NCI-H128 (cell line): Measurements from ENCODE around the gene GRIA4.
"Not testable (repeated sequence)": the region's sequence is repeated elsewhere in the genome, so short reads cannot be mapped to it uniquely, and the experiment has no call there.

ENCODE experiments used
- DNase-seq: peaks from one replicate; lab custom pipeline; 2025; ENCODE audit not compliant: unreplicated experiment; lab: John Stamatoyannopoulos, UW

Gene GRIA4

GRCh38 chr11:105718641-105719040, 108.8 kb downstream of the GRIA4 start:
- DNase-seq, result no peak

GRCh38 chr11:105719073-105719822, 109.4 kb downstream of the GRIA4 start:
- DNase-seq, result no peak

- DNase-seq, result no peak
Observed at GRCh38 chr11:105720096-105720495, 110.2 kb downstream of the GRIA4 start.

GRCh38 chr11:105723269-105723668, 113.4 kb downstream of the GRIA4 start:
- no peak for DNase-seq

- DNase-seq, result no peak
Observed at GRCh38 chr11:105732611-105733010, 122.7 kb downstream of the GRIA4 start.

DNA sequence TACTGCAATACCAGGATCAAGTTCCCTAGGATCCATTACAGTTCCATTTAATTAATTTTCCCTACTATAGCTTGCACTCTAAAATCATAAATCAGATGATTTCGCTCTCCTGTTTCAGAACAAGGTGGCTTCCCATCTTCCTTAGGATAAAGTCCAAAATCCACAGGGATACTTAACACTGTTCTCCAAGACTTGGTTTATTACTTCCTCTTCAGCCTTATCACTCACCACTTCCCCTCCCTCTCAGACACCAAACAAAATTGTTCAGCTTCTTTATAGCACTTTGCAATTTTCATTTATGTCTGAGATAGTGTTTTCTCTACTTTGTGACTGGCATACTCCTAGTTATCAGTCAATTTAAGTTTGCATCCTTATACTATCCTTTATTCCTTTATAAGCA, 124.6 kb downstream of the GRIA4 start:
- DNase-seq, result no peak

- no peak for DNase-seq
Observed at GRCh38 chr11:105738251-105738650, 128.4 kb downstream of the GRIA4 start.

- DNase-seq, result no peak
Observed at GRCh38 chr11:105738986-105739795, 129.3 kb downstream of the GRIA4 start.

DNA sequence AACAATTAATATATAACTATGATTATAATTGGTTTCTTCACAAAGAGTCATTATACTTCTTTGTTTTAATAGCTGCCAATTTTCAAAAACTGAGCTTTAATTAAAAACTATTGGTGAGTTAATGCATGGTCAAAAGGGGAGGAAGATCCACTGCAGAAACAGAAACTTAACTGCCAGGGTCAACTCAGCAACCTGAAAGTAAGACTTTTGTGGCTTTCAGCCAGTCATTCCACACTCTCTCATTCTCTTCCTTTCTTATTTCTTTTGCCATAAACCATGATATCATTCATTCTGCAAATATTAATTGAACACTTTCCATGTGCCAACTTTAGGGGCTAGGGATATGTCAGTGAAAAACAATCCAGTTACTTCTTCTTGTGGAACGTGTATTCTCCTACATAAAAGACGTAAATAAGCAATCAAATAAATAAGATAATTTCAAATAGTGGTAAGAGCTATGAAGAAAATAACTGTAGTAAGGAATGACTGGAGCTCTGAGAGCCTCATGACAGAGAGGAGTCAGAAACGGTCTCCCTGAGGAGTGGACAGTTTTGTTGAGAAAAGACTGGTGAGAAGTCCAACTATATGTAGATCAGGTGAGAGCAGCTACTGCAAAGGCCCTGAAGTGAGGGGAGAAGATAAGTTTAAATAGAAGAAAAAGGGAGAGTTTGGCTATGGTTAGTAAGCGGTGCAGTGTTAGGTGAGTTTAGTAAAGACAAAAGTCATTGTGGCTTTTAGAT, 130.5 kb downstream of the GRIA4 start:
- no peak for DNase-seq

DNA sequence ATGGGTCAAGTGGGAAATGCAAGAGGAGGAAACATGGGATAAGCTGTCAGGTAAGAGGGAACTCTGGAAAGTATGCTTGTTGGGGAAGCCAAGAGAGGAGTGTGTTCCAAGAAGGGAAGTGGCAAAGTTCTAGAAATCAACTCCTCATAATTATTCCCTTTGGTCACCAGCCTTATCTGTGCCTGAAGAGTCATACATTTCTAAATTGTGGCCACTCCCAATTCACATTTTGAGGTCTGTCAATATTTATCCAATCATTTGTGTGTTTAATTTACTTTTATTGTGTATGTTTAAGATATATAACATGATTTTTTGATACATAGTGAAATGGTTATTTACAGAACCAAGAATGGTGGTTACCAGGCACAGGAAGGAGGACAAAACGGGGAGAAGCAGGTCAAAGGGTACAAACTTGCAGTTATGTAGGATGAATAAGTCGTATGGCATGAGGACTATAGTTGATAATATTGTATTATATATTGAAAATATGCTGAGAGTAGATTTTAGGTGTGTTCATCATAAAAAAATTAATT, 131.7 kb downstream of the GRIA4 start:
- DNase-seq, result no peak

DNA sequence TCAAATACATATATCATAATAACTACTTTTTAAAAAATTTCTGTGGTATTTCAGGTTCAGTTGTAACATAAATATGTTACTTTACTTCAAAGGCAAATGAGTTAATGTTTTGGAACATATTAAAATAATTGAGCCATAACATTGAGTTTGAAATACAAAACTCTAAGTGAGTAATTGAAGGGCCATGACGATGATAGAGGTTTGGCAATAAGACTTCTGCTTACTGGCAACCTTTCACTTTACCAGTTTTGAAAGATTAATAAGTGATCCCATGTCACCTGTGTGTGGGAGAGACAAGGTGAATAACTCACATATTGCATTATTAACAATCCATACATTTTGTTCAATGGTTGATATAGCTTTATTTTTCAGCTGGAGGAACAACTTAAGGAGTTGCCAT, 144.4 kb downstream of the GRIA4 start:
- no peak for DNase-seq

DNA sequence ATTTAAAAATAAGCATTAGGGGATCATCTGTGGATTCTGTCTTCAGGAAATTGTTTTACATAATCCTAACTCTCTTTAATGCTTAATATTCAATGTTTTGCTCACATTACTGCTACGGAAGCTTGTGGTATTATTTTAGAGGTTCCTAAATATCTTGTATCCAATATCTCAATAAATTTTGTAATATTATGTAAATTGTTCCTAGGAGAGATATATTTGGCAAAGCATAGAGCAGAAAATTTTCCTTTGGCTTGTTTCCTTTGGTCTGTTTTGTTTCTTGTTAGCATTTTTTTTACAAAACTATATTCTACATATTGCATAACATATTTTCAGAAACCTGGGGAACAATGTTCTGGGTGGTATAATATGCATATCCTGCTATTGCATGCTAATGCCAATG, 144.8 kb downstream of the GRIA4 start:
- no peak for DNase-seq

DNA sequence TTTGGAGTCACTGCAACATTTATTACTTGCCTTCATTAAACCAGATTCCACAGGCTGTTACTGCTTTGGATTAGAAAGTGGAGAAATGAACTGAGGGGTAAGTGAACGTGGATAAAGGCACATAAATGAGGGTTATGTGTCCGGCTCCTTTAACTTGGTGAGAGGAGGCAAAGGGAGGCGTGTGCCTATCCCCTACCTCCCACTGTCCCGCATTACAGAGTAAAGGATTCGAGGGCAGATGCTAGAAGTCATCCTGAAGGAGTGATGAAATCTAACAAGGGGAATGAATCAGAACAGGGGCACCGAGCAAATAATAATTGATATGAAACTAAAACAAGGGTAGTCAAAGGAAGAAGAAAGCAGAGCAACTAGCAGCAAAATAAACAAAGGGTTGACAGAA, 147.2 kb downstream of the GRIA4 start:
- no peak for DNase-seq

- no peak for DNase-seq
Observed at GRCh38 chr11:105763594-105763993, 153.7 kb downstream of the GRIA4 start.

- no peak for DNase-seq
Observed at GRCh38 chr11:105767931-105768330, 158.1 kb downstream of the GRIA4 start.

GRCh38 chr11:105769627-105770026, 159.8 kb downstream of the GRIA4 start:
- DNase-seq, result no peak

- DNase-seq, result not testable (repeated sequence)
Observed at GRCh38 chr11:105773452-105773851, 163.6 kb downstream of the GRIA4 start.

GRCh38 chr11:105774899-105775298, 165.0 kb downstream of the GRIA4 start:
- DNase-seq, result no peak

DNA sequence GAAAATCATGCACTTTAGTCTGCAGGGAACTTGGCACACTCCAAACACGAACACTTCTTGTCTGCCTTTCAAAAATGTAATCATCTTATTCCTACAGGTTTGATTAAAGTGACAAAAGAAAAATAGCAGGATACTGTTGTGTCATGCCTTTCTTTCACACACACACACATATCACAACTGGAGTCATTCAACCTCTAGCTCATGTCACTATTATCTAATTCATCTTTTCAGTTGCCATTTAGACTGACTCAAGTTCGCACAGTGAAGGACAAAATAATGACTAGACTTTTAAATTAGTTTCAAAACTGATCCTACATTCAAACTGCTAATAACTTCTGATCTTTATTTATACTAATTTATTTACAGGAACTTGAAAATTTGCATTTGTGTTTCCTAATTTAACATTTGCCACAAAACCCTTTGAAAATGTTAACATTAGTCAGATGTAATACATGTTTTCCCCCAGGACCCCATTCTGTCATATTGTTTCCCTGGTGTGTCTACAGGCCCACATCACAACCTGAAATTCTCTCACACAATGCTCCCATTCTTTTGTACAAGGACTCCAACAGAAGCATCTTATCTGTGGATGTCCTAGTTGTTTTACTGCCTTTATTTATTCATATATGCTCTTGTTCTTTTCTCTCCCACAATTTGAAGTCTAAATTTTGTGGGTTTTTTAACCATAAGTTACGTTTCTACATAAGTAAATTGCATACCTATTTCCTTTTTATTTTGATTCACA, 171.1 kb downstream of the GRIA4 start:
- DNase-seq, result no peak

GRCh38 chr11:105781807-105782206, 171.9 kb downstream of the GRIA4 start:
- DNase-seq, result no peak

GRCh38 chr11:105783216-105783615, 173.3 kb downstream of the GRIA4 start:
- DNase-seq, result no peak
